HG02885 (cell line): ENCODE measurements around the gene MEIS1.

Experiments
- ATAC-seq: cut with Tn5 transposase; IDR thresholded peaks from one replicate; pipeline ENCODE4 v1.9.1; 2021; ENCODE audit warnings: mild to moderate bottlenecking; ENCODE audit not compliant: unreplicated experiment, poor library complexity

The MEIS1 gene

GRCh38 chr2:66602341-66602740 is 167.4 kb downstream of the MEIS1 start:
- ATAC-seq: no peak

- ATAC-seq: no peak
Observed at GRCh38 chr2:66604326-66604725, 169.4 kb downstream of the MEIS1 start.

- no peak for ATAC-seq
Observed at GRCh38 chr2:66604976-66605375, 170.1 kb downstream of the MEIS1 start.

- no peak for ATAC-seq
Observed at GRCh38 chr2:66607152-66607551, 172.2 kb downstream of the MEIS1 start.
